NCI-H1694 treated with DMSO at 0.1 percent for 48 hours (cell line): ENCODE data around the gene ARHGAP12.
"Not testable (repeated sequence)": the region's sequence is repeated elsewhere in the genome, so short reads cannot be mapped to it uniquely, and the experiment has no call there.

Experiments used
- DNase-seq: peaks from one replicate; lab custom pipeline; 2025; lab: John Stamatoyannopoulos, UW

The ARHGAP12 gene

GRCh38 chr10:31923389-31923788 is 5.2 kb downstream of the ARHGAP12 start:
- no peak for DNase-seq

GRCh38 chr10:31921031-31921430 is 7.6 kb downstream of the ARHGAP12 start:
- no peak for DNase-seq

GRCh38 chr10:31920538-31920937 is 8.1 kb downstream of the ARHGAP12 start:
- no peak for DNase-seq

GRCh38 chr10:31918671-31919409 is 9.8 kb downstream of the ARHGAP12 start:
- no peak for DNase-seq

- no peak for DNase-seq
Measured at GRCh38 chr10:31914370-31914769, 14.3 kb downstream of the ARHGAP12 start.

GRCh38 chr10:31912898-31913850 is 15.5 kb downstream of the ARHGAP12 start:
- DNase-seq = no peak

GRCh38 chr10:31912289-31912688 is 16.3 kb downstream of the ARHGAP12 start:
- no peak for DNase-seq

GRCh38 chr10:31910016-31910415 is 18.6 kb downstream of the ARHGAP12 start:
- DNase-seq = no peak

GRCh38 chr10:31908157-31908556 is 20.5 kb downstream of the ARHGAP12 start:
- no peak for DNase-seq

- DNase-seq = no peak
Measured at GRCh38 chr10:31906039-31906438, 22.6 kb downstream of the ARHGAP12 start.

- no peak for DNase-seq
Measured at GRCh38 chr10:31905586-31905985, 23.0 kb downstream of the ARHGAP12 start.

- DNase-seq = no peak
Measured at GRCh38 chr10:31902625-31903024, 26.0 kb downstream of the ARHGAP12 start.

GRCh38 chr10:31897506-31897905 is 31.1 kb downstream of the ARHGAP12 start:
- DNase-seq = no peak

- DNase-seq = no peak
Measured at GRCh38 chr10:31896968-31897384, 31.7 kb downstream of the ARHGAP12 start.

GRCh38 chr10:31895722-31896121 is 32.9 kb downstream of the ARHGAP12 start:
- DNase-seq = not testable (repeated sequence)

GRCh38 chr10:31888442-31888841 is 40.2 kb downstream of the ARHGAP12 start:
- no peak for DNase-seq

- no peak for DNase-seq
Measured at GRCh38 chr10:31887850-31888249, 40.8 kb downstream of the ARHGAP12 start.

- no peak for DNase-seq
Measured at GRCh38 chr10:31886885-31887284, 41.7 kb downstream of the ARHGAP12 start.

- DNase-seq = no peak
Measured at GRCh38 chr10:31885971-31886370, 42.7 kb downstream of the ARHGAP12 start.

GRCh38 chr10:31884386-31884785 is 44.2 kb downstream of the ARHGAP12 start:
- DNase-seq = no peak

- no peak for DNase-seq
Measured at GRCh38 chr10:31883397-31883796, 45.2 kb downstream of the ARHGAP12 start.

- DNase-seq = no peak
Measured at GRCh38 chr10:31878486-31878885, 50.1 kb downstream of the ARHGAP12 start.
